ENCODE data around the gene SPARCL1.
"Not testable (repeated sequence)": the region's sequence is repeated elsewhere in the genome, so short reads cannot be mapped to it uniquely, and the experiment has no call there.

Gene SPARCL1

GRCh38 chr4:87499403-87500091, 29.6 kb downstream of the SPARCL1 start:
- no peak for DNase-seq

- no peak for DNase-seq
Measured at GRCh38 chr4:87498446-87498900, 30.7 kb downstream of the SPARCL1 start.

GRCh38 chr4:87497578-87497977, 31.6 kb downstream of the SPARCL1 start:
- no peak for DNase-seq

- DNase-seq: no peak
Measured at GRCh38 chr4:87497159-87497558, 32.0 kb downstream of the SPARCL1 start.

- no peak for DNase-seq
Measured at GRCh38 chr4:87493115-87493514, 36.1 kb downstream of the SPARCL1 start.

- DNase-seq: not testable (repeated sequence)
Measured at GRCh38 chr4:87491851-87492250, 37.3 kb downstream of the SPARCL1 start.

GRCh38 chr4:87491436-87491835, 37.7 kb downstream of the SPARCL1 start:
- DNase-seq: no peak

- DNase-seq: no peak
Measured at GRCh38 chr4:87490664-87491369, 38.4 kb downstream of the SPARCL1 start.

- DNase-seq: no peak
Measured at GRCh38 chr4:87489678-87490077, 39.5 kb downstream of the SPARCL1 start.

GRCh38 chr4:87488666-87489065, 40.5 kb downstream of the SPARCL1 start:
- DNase-seq: not testable (repeated sequence)

GRCh38 chr4:87483247-87483646, 45.9 kb downstream of the SPARCL1 start:
- not testable (repeated sequence) for DNase-seq

GRCh38 chr4:87481377-87481776, 47.8 kb downstream of the SPARCL1 start:
- DNase-seq: no peak

- no peak for DNase-seq
Measured at GRCh38 chr4:87478732-87479250, 50.4 kb downstream of the SPARCL1 start.

- no peak for DNase-seq
Measured at GRCh38 chr4:87476934-87477333, 52.2 kb downstream of the SPARCL1 start.

GRCh38 chr4:87469390-87469789, 59.8 kb downstream of the SPARCL1 start:
- no peak for DNase-seq

- no peak for DNase-seq
Measured at GRCh38 chr4:87465739-87466366, 63.3 kb downstream of the SPARCL1 start.

GRCh38 chr4:87462102-87462501, 67.1 kb downstream of the SPARCL1 start:
- no peak for DNase-seq

GRCh38 chr4:87461281-87461700, 67.9 kb downstream of the SPARCL1 start:
- DNase-seq: no peak

GRCh38 chr4:87458913-87459312, 70.3 kb downstream of the SPARCL1 start:
- DNase-seq: no peak

- DNase-seq: no peak
Measured at GRCh38 chr4:87451537-87451936, 77.6 kb downstream of the SPARCL1 start.

GRCh38 chr4:87446375-87446774, 82.8 kb downstream of the SPARCL1 start:
- not testable (repeated sequence) for DNase-seq

- DNase-seq: no peak
Measured at GRCh38 chr4:87445964-87446363, 83.2 kb downstream of the SPARCL1 start.

- DNase-seq: no peak
Measured at GRCh38 chr4:87444741-87445140, 84.4 kb downstream of the SPARCL1 start.

- no peak for DNase-seq
Measured at GRCh38 chr4:87442889-87443288, 86.3 kb downstream of the SPARCL1 start.
